Loucy (cell line): ENCODE data around the gene NR1D2.

Source experiments
- CTCF ChIP-seq: fragments of 200-600 bp; sonication (generic); conservative IDR thresholded peaks from 2 replicates; pipeline ENCODE4 v1.5.1; 2014; ENCODE audit warnings: mild to moderate bottlenecking, antibody characterized with exemption, low read length
- EZH2phosphoT487 ChIP-seq: fragments of 200-600 bp; IDR thresholded peaks from 2 replicates; pipeline ENCODE4 v1.6.1; 2018; ENCODE audit warnings: antibody characterized with exemption, mild to moderate bottlenecking, moderate library complexity, borderline replicate concordance

DNA sequence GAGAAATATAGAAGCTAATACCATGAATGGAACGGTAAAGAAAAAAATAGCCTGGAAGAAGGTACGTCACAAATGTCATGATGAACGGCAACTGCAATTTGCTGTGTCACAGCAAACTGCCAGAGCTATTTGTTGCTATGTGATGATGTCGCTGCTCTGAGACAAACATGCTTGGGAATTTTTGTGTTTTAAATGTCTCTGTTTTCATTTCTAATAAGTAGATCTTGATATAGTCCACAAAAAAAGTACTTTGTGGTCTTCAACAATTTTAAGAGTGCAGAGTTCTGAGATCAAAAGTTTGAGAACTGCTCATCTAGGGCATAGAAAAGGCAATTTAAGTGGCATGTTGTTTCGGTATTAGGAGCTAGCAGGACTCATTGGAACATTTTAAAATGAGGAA is 4.3 kb upstream of the NR1D2 start:
- TF ChIP-seq CTCF (no peak), EZH2phosphoT487 (no peak)
